Jurkat, Clone E6-1 (cell line): Measurements from ENCODE around the gene RASGEF1B.
"Not testable (repeated sequence)": the region's sequence is repeated elsewhere in the genome, so short reads cannot be mapped to it uniquely, and the experiment has no call there.

Experiments used
- DNase-seq: peaks from one replicate; pipeline ENCODE4 v3.0.0-alpha.2; 2011; ENCODE audit warnings: low read depth, low spot score
- H3K4me3 ChIP-seq: 2 replicates; pipeline ENCODE4 v1.5.1; 2011; ENCODE audit warnings: mild to moderate bottlenecking, low read length, control low read depth, moderate library complexity

The RASGEF1B gene

GRCh38 chr4:81502564-81502963 is 30.9 kb upstream of the RASGEF1B start:
- no peak overlapping the region for H3K4me3 ChIP-seq
- no peak for DNase-seq

- H3K4me3 ChIP-seq, result no peak overlapping the region
- DNase-seq, result no peak
These were observed 28.1 kb upstream of the RASGEF1B start for GRCh38 chr4:81499840-81500239.

- DNase-seq, result no peak
- H3K4me3 ChIP-seq, result no peak overlapping the region
These were observed 26.9 kb upstream of the RASGEF1B start for GRCh38 chr4:81498551-81499099.

GRCh38 chr4:81498046-81498445 is 26.3 kb upstream of the RASGEF1B start:
- no peak for DNase-seq
- H3K4me3 ChIP-seq, result no peak overlapping the region

- H3K4me3 ChIP-seq, result no peak overlapping the region
- DNase-seq, result no peak
These were observed 23.6 kb upstream of the RASGEF1B start for GRCh38 chr4:81495345-81495744.

- DNase-seq, result no peak
- H3K4me3 ChIP-seq, result no peak overlapping the region
These were observed 22.3 kb upstream of the RASGEF1B start for GRCh38 chr4:81494031-81494431.

GRCh38 chr4:81492606-81493230 is 21.0 kb upstream of the RASGEF1B start:
- no peak for DNase-seq
- H3K4me3 ChIP-seq, result no peak overlapping the region

- H3K4me3 ChIP-seq, result no peak overlapping the region
- peak; percentile 69 for DNase-seq
These were observed 20.2 kb upstream of the RASGEF1B start for GRCh38 chr4:81491943-81492342.

- DNase-seq, result no peak
- no peak overlapping the region for H3K4me3 ChIP-seq
These were observed 18.9 kb upstream of the RASGEF1B start for GRCh38 chr4:81490403-81491160.

GRCh38 chr4:81486502-81486901 is 14.8 kb upstream of the RASGEF1B start:
- DNase-seq, result no peak
- H3K4me3 ChIP-seq, result no peak overlapping the region

- no peak for DNase-seq
These were observed 13.7 kb upstream of the RASGEF1B start for GRCh38 chr4:81485310-81485980.

GRCh38 chr4:81482326-81482725 is 10.6 kb upstream of the RASGEF1B start:
- no peak overlapping the region for H3K4me3 ChIP-seq
- DNase-seq, result no peak

More at GRCh38 chr4:81485310-81485980, 13.7 kb upstream of the RASGEF1B start:
- H3K4me3 ChIP-seq, result no peak overlapping the region

- no peak for DNase-seq
- H3K4me3 ChIP-seq, result no peak overlapping the region
These were observed 9.4 kb upstream of the RASGEF1B start for GRCh38 chr4:81481151-81481550.

GRCh38 chr4:81479573-81479972 is 7.9 kb upstream of the RASGEF1B start:
- not testable (repeated sequence) for DNase-seq, H3K4me3 ChIP-seq

GRCh38 chr4:81473331-81474265 is 1.9 kb upstream of the RASGEF1B start:
- not testable (repeated sequence) for H3K4me3 ChIP-seq, DNase-seq

- DNase-seq, result peak; percentile 63
- H3K4me3 ChIP-seq, result peak overlapping the region; percentile 77
These were observed 825 bp upstream of the RASGEF1B start for GRCh38 chr4:81472281-81473182.

GRCh38 chr4:81471298-81471587 is 464 bp downstream of the RASGEF1B start:
- H3K4me3 ChIP-seq, result peak overlapping the region; percentile 77
- DNase-seq, result no peak
